K562 (cell line): ENCODE measurements around the gene LIN9. TPM values are rescaled to one million over a fixed set of nuclear protein-coding genes. Genes with fewer than 3 reads are reported as not detected.

Experiments used
- CEBPG ChIP-seq, 3 experiments: fragments of 200-800 bp in 1 of 3; sonication (Bioruptor generic) in 1 of 3; sonication (generic) in 1 of 3; formaldehyde crosslinking in 1 of 3; IDR thresholded peaks in 2 of 3; conservative IDR thresholded peaks in 1 of 3; 2 replicates each; pipeline versions ENCODE4 v1.6.1 to v1.8.0; 2016 to 2022; ENCODE audit warnings: missing compliant biosample characterization in 2 of 3, missing genetic modification characterization in 2 of 3, mild to moderate bottlenecking in 1 of 3, missing genetic modification reagents in 1 of 3
- HDAC2 ChIP-seq: fragments of 450-650 bp; IDR thresholded peaks from 2 replicates; pipeline ENCODE4 v1.6.1; 2016; ENCODE audit warnings: mild to moderate bottlenecking
- HDAC3 ChIP-seq: fragments of 450-650 bp; IDR thresholded peaks from 2 replicates; pipeline ENCODE4 v1.6.1; 2018; ENCODE audit warnings: borderline replicate concordance, mild to moderate bottlenecking, moderate library complexity; ENCODE audit not compliant: partially characterized antibody
- POLR2A ChIP-seq: fragments of 450-650 bp; conservative IDR thresholded peaks from 2 replicates; pipeline ENCODE4 v1.6.1; 2016
- PTTG1 ChIP-seq: fragments of 450-650 bp; IDR thresholded peaks from 2 replicates; pipeline ENCODE4 v1.6.1; 2016; ENCODE audit warnings: low read depth, mild to moderate bottlenecking, missing genetic modification characterization, missing compliant biosample characterization
- RNF2 ChIP-seq: sonication (generic); IDR thresholded peaks from 2 replicates; pipeline ENCODE4 v1.6.1; 2016
- SIRT6 ChIP-seq: IDR thresholded peaks from one replicate; pipeline ENCODE4 v1.6.1; 2012; ENCODE audit warnings: low read depth, mild to moderate bottlenecking, control low read depth, inconsistent platforms, low read length, moderate library complexity
- TCF7 ChIP-seq: sonication (generic); IDR thresholded peaks from 2 replicates; pipeline ENCODE4 v1.6.1; 2016; ENCODE audit warnings: antibody characterized with exemption, borderline replicate concordance
- TRIM24 ChIP-seq, 2 experiments: fragments of 450-650 bp; IDR thresholded peaks; 2 replicates each; pipeline ENCODE4 v1.6.1; 2016
- YY1 ChIP-seq, 3 experiments: IDR thresholded peaks; 2 replicates each; pipeline ENCODE4 v1.6.1; 2011; ENCODE audit warnings: low read length in 2 of 3, mild to moderate bottlenecking in 2 of 3, moderate library complexity in 2 of 3, borderline replicate concordance in 1 of 3, control low read depth in 1 of 3, low read depth in 1 of 3; ENCODE audit not compliant: insufficient read depth in 3 of 3, insufficient replicate concordance in 2 of 3, control insufficient read depth in 1 of 3, insufficient read length in 1 of 3; ENCODE audit errors: extremely low read depth in 1 of 3
- ZBTB7A ChIP-seq: IDR thresholded peaks from 2 replicates; pipeline ENCODE4 v1.6.1; 2011; ENCODE audit warnings: low read depth, mild to moderate bottlenecking, low read length, moderate library complexity, borderline replicate concordance; ENCODE audit not compliant: control insufficient read depth
- ZFPM2 ChIP-seq: fragments of 250-450 bp; sonication (Bioruptor Pico); IDR thresholded peaks from 2 replicates; pipeline ENCODE4 v1.5.1; 2022; ENCODE audit warnings: mild to moderate bottlenecking
- ZNF253 ChIP-seq: fragments of 250-450 bp; sonication (Bioruptor Pico); conservative IDR thresholded peaks from 2 replicates; pipeline ENCODE4 v1.6.1; 2021; ENCODE audit warnings: mild to moderate bottlenecking
- polyA plus RNA-seq, 8 experiments: library from polyadenylated mRNA; depleted of rRNA in 4 of 8; stranded (reverse) in 5 of 8; unstranded in 3 of 8; fragments of >200 nt; fragmentation: Nextera tagmentation in 2 of 8; fragmentation: Illumina TruSeq in 1 of 8; extraction: Ambion mirVana in 2 of 8; extraction: Trizol in 1 of 8; gene quantifications; 2 replicates each; pipeline versions ENCODE4 v1.2.1 to v1.2.3, GENCODE V29; 2011 to 2014; ENCODE audit warnings: inconsistent platforms in 1 of 8, missing spikeins in 1 of 8
- total RNA-seq, 7 experiments: library from RNA; depleted of rRNA in 6 of 7; stranded (reverse); fragments of >200 nt in 6 of 7; fragmentation: Illumina TruSeq in 2 of 7; extraction: Trizol in 2 of 7; gene quantifications; 2 replicates each; pipeline versions ENCODE4 v1.2.1 to v1.2.3, GENCODE V29; 2011 to 2021; ENCODE audit warnings: low replicate concordance in 1 of 7
- TF ChIP-seq, protein P1 (sequence below): fragments of 450-650 bp; IDR thresholded peaks from 2 replicates; pipeline ENCODE4 v1.6.1; 2016; ENCODE audit warnings: mild to moderate bottlenecking
- TF ChIP-seq, protein P2 (sequence below): fragments of 250-450 bp; sonication (Bioruptor Pico); IDR thresholded peaks from 2 replicates; pipeline ENCODE4 v1.8.0; 2021; ENCODE audit warnings: borderline replicate concordance, mild to moderate bottlenecking, moderate library complexity; ENCODE audit not compliant: poor library complexity, severe bottlenecking
- TF ChIP-seq, protein P3 (sequence below): fragments of 450-650 bp; IDR thresholded peaks from 2 replicates; pipeline ENCODE4 v1.6.1; 2016; ENCODE audit warnings: borderline replicate concordance
- TF ChIP-seq, protein P4 (sequence below): fragments of 450-650 bp; formaldehyde crosslinking; conservative IDR thresholded peaks from 2 replicates; pipeline ENCODE4 v1.4.0; 2022; ENCODE audit warnings: mild to moderate bottlenecking, missing genetic modification characterization
- TF ChIP-seq, protein P5 (sequence below), 2 experiments: fragments of 450-650 bp; conservative IDR thresholded peaks; 2 replicates each; pipeline ENCODE4 v1.6.1; 2017; ENCODE audit warnings: mild to moderate bottlenecking in 2 of 2, moderate library complexity in 2 of 2

LIN9 gene
- total and polyA plus RNA-seq, 9 of the 15 experiments (the other 6 are each of a cell fraction or from before 2014, with no cell fraction given) = 18.8 to 33.0 (median 25.5) TPM

DNA sequence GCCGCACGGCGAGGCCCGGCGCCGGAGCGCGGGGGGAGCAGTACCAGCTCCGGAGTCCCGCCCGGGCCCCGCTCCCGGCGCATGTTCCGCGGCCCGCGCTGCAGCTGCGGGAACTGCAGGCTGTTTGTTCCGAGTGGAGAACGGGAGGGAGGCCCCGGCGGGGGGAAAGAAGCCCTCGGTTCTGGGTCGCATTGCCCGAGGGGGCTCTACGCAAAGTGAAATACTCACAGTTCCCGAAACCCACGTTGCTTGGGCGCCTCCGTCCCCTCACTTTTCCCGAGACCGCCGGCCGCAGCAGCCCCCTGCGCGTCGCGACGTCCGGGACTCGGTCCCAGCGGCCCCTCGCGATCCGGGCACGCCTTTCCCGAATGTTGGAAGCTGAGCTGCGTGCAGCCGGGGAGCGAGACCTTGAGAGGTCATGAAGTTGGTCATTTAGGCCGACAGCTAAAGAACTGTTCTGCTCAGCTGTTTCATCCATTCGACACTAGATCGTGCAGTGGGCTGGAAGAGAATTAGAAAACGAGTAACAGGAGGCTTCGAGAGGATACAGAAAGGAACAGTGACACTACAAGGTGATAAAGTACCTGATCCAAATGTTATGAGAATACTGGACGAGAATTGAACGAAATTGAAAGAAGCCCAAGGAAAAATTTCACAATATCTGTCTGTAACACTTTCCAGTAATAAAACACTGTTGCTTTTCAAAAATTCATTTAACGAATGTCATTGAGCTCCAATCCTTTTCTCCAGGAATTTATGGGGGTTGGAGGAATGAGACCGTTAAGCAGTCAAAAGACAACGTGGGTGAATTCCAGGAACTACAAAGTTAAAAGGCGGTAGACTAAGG lies 657 bp upstream of the LIN9 start (continued):
- TF ChIP-seq YY1 (IDR thresholded peaks at IDR 0.05; ENCODE audit: borderline replicate concordance in 1 of 3, control insufficient read depth in 1 of 3, extremely low read depth in 1 of 3, insufficient read depth in 3 of 3, insufficient read length in 1 of 3, insufficient replicate concordance in 2 of 3, low read depth in 1 of 3, low read length in 2 of 3) (no peak), TCF7 (no peak), ZFPM2 (CRISPR knock-in tag) (no peak), TRIM24 (IDR thresholded peaks at IDR 0.05) (no peak), HDAC2 (no peak), CEBPG (CRISPR knock-in tag; IDR thresholded peaks at IDR 0.05) (no peak; the same call in 1 of the 2 replicates), CEBPG (tag; conservative IDR thresholded peaks at IDR 0.05 in 1 of 2, IDR thresholded peaks at IDR 0.05 in 1 of 2) (peak; percentile 52 to 63), SIRT6 (no peak), ZNF253 (no peak), ZBTB7A (peak; percentile 4; the same call in 1 of the 2 replicates), POLR2A (no peak), PTTG1 (tag) (no peak), HDAC3 (no peak), RNF2 (peak; percentile 67)
- TF ChIP-seq, protein P1, sequence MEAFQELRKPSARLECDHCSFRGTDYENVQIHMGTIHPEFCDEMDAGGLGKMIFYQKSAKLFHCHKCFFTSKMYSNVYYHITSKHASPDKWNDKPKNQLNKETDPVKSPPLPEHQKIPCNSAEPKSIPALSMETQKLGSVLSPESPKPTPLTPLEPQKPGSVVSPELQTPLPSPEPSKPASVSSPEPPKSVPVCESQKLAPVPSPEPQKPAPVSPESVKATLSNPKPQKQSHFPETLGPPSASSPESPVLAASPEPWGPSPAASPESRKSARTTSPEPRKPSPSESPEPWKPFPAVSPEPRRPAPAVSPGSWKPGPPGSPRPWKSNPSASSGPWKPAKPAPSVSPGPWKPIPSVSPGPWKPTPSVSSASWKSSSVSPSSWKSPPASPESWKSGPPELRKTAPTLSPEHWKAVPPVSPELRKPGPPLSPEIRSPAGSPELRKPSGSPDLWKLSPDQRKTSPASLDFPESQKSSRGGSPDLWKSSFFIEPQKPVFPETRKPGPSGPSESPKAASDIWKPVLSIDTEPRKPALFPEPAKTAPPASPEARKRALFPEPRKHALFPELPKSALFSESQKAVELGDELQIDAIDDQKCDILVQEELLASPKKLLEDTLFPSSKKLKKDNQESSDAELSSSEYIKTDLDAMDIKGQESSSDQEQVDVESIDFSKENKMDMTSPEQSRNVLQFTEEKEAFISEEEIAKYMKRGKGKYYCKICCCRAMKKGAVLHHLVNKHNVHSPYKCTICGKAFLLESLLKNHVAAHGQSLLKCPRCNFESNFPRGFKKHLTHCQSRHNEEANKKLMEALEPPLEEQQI = no peak
- TF ChIP-seq, protein P2, sequence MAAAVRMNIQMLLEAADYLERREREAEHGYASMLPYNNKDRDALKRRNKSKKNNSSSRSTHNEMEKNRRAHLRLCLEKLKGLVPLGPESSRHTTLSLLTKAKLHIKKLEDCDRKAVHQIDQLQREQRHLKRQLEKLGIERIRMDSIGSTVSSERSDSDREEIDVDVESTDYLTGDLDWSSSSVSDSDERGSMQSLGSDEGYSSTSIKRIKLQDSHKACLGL = no peak
- TF ChIP-seq, protein P3, sequence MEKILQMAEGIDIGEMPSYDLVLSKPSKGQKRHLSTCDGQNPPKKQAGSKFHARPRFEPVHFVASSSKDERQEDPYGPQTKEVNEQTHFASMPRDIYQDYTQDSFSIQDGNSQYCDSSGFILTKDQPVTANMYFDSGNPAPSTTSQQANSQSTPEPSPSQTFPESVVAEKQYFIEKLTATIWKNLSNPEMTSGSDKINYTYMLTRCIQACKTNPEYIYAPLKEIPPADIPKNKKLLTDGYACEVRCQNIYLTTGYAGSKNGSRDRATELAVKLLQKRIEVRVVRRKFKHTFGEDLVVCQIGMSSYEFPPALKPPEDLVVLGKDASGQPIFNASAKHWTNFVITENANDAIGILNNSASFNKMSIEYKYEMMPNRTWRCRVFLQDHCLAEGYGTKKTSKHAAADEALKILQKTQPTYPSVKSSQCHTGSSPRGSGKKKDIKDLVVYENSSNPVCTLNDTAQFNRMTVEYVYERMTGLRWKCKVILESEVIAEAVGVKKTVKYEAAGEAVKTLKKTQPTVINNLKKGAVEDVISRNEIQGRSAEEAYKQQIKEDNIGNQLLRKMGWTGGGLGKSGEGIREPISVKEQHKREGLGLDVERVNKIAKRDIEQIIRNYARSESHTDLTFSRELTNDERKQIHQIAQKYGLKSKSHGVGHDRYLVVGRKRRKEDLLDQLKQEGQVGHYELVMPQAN = peak; percentile 54
- TF ChIP-seq, protein P4, sequence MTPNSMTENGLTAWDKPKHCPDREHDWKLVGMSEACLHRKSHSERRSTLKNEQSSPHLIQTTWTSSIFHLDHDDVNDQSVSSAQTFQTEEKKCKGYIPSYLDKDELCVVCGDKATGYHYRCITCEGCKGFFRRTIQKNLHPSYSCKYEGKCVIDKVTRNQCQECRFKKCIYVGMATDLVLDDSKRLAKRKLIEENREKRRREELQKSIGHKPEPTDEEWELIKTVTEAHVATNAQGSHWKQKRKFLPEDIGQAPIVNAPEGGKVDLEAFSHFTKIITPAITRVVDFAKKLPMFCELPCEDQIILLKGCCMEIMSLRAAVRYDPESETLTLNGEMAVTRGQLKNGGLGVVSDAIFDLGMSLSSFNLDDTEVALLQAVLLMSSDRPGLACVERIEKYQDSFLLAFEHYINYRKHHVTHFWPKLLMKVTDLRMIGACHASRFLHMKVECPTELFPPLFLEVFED = no peak
- TF ChIP-seq, protein P5, sequence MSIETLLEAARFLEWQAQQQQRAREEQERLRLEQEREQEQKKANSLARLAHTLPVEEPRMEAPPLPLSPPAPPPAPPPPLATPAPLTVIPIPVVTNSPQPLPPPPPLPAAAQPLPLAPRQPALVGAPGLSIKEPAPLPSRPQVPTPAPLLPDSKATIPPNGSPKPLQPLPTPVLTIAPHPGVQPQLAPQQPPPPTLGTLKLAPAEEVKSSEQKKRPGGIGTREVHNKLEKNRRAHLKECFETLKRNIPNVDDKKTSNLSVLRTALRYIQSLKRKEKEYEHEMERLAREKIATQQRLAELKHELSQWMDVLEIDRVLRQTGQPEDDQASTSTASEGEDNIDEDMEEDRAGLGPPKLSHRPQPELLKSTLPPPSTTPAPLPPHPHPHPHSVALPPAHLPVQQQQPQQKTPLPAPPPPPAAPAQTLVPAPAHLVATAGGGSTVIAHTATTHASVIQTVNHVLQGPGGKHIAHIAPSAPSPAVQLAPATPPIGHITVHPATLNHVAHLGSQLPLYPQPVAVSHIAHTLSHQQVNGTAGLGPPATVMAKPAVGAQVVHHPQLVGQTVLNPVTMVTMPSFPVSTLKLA (conservative IDR thresholded peaks at IDR 0.05) = peak in 1 of 2 experiments; percentile 18; a peak in 3 of 4 replicates
